H1 (cell line): ENCODE results near the gene CDH12.

ENCODE experiments used
- CEBPB ChIP-seq: IDR thresholded peaks from 2 replicates; pipeline ENCODE4 v1.6.1; 2012; ENCODE audit warnings: low read depth, low read length
- CTCF ChIP-seq, 3 experiments: IDR thresholded peaks; 1 replicate in 2 of 3; 2 replicates in 1 of 3; pipeline versions ENCODE4 v1.5.1 to v1.6.1; 2011; ENCODE audit warnings: low read length in 3 of 3, mild to moderate bottlenecking in 3 of 3, inconsistent platforms in 2 of 3, low read depth in 1 of 3, moderate library complexity in 1 of 3; ENCODE audit not compliant: insufficient read depth in 1 of 3; ENCODE audit errors: control extremely low read depth in 1 of 3
- EZH2 ChIP-seq: fragments of 200-600 bp; sonication (generic); IDR thresholded peaks from 2 replicates; pipeline ENCODE4 v1.7.1; 2012; ENCODE audit warnings: low read depth, mild to moderate bottlenecking, moderate library complexity, low read length, inconsistent platforms; ENCODE audit not compliant: severe bottlenecking
- GABPA ChIP-seq: IDR thresholded peaks from 2 replicates; pipeline ENCODE4 v1.6.1; 2011; ENCODE audit warnings: mild to moderate bottlenecking, low read length, moderate library complexity, borderline replicate concordance; ENCODE audit not compliant: insufficient read depth
- JUN ChIP-seq: IDR thresholded peaks from 2 replicates; pipeline ENCODE4 v1.6.1; 2011; ENCODE audit warnings: low read depth, mild to moderate bottlenecking, improper control_type of control experiment, low read length
- MAX ChIP-seq: IDR thresholded peaks from 2 replicates; pipeline ENCODE4 v1.6.1; 2012; ENCODE audit warnings: inconsistent platforms
- SP1 ChIP-seq: IDR thresholded peaks from 2 replicates; pipeline ENCODE4 v1.6.1; 2011; ENCODE audit warnings: low read depth, low read length
- YY1 ChIP-seq: IDR thresholded peaks from 2 replicates; pipeline ENCODE4 v1.6.1; 2011; ENCODE audit warnings: low read depth, mild to moderate bottlenecking, low read length

- no peak for TF ChIP-seq CEBPB
- TF ChIP-seq MAX: no peak
- TF ChIP-seq CTCF (IDR thresholded peaks at IDR 0.05; ENCODE audit: control extremely low read depth in 1 of 3, insufficient read depth in 1 of 3, low read depth in 1 of 3, low read length in 3 of 3): no peak
- no peak for TF ChIP-seq EZH2
- TF ChIP-seq GABPA: no peak
- no peak for TF ChIP-seq JUN
- TF ChIP-seq YY1: no peak
- no peak for TF ChIP-seq SP1
Measured at GRCh38 chr5:22316294-22316693, 536.9 kb downstream of the CDH12 start.
